ENCODE results near the gene DNAH10.

DNA sequence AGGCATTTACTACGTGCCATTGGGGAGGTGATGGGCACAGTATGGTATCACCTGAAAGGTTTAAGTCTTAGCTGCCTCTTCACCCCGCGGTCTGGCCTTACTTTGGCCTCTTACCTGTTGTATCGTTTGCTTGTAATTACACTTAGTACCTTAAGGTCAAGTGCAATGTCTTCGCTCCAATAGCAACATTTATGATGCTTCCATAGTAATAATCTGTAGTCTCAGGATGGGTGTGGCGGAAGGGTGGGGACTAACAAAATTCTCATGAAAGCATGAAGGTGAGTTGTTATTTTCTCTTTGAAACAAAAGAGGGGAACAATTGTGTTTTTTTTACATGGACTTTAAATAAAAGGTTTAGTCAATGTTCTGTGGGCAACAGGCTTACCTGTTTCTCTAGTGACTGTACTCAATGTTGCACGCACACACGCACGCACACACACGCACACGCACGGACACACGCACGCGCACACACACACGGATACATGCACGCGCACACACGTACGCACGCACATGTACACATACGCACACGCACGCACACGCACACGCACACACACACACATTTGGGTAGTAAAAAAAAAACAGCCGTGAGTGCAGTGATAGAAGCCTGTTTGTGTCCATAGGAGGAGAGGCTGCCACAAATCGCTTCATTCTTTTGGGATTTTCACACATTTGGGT is 91.4 kb downstream of the DNAH10 start:
- no peak for TF ChIP-seq SUZ12 (IDR thresholded peaks at IDR 0.05; ENCODE audit: extremely low read depth, insufficient read depth, insufficient read length)
- TF ChIP-seq YY1 (IDR thresholded peaks at IDR 0.05; ENCODE audit: insufficient read depth, insufficient read length), result no peak
- no peak for TF ChIP-seq ZNF274 (IDR thresholded peaks at IDR 0.05; ENCODE audit: low read depth, low read length)
